Muscle layer of duodenum (tissue), 2 donors: Measurements from ENCODE around the gene DERA.
"Not testable (repeated sequence)": the region's sequence is repeated elsewhere in the genome, so short reads cannot be mapped to it uniquely, and the experiment has no call there.

ENCODE experiments used
- H3K27ac ChIP-seq: one replicate; pipeline ENCODE4 v1.7.0; 2013; ENCODE audit warnings: mild to moderate bottlenecking, low read length
- H3K27me3 ChIP-seq: one replicate; pipeline ENCODE4 v1.7.0; 2013; ENCODE audit warnings: low read depth, mild to moderate bottlenecking, control low read depth, low read length
- H3K36me3 ChIP-seq, 2 donors: one replicate each; pipeline ENCODE4 v1.7.0; 2013; ENCODE audit warnings: low read length in 2 of 2, control low read depth in 1 of 2, mild to moderate bottlenecking in 1 of 2; ENCODE audit not compliant: insufficient read depth in 2 of 2, control insufficient read depth in 1 of 2
- H3K4me1 ChIP-seq, 2 donors: one replicate each; pipeline ENCODE4 v1.7.0; 2013; ENCODE audit warnings: low read length in 2 of 2, mild to moderate bottlenecking in 2 of 2, control low read depth in 1 of 2, moderate library complexity in 1 of 2; ENCODE audit not compliant: insufficient read depth in 2 of 2, control insufficient read depth in 1 of 2
- H3K4me3 ChIP-seq, 2 donors: one replicate each; pipeline ENCODE4 v1.7.0; 2013; ENCODE audit warnings: low read length in 2 of 2, low read depth in 1 of 2, mild to moderate bottlenecking in 1 of 2
- H3K9me3 ChIP-seq, 2 donors: one replicate each; pipeline ENCODE4 v1.7.0; 2013; ENCODE audit warnings: low read length in 2 of 2, control low read depth in 1 of 2, mild to moderate bottlenecking in 1 of 2; ENCODE audit not compliant: control insufficient read depth in 1 of 2
- donor health status: healthy.

The DERA gene

DNA sequence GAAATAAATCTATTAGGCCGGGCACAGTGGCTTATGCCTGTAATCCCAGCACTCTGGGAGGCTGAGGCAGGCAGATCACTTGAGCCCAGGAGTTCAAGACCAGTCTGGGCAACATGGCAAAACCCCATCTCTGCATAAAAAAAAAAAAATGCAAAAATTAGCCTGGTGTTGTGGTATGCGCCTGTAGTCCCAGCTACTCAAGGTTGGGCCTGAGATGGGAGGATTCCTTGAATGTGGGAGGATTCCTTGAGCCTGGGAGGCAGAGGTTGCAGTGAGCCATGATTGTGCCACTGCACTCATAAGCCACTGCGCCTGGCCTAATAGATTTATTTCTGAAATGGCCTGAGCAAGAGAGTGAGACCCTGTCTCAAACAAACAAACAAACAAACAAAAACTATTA is 55.9 kb downstream of the DERA start:
- H3K4me1 ChIP-seq, H3K9me3 ChIP-seq, H3K27ac ChIP-seq, H3K27me3 ChIP-seq, H3K4me3 ChIP-seq: not testable (repeated sequence)
- H3K36me3 ChIP-seq = peaks cover 17 to 43% of the 10 kb centered on the region in 2 donors

DNA sequence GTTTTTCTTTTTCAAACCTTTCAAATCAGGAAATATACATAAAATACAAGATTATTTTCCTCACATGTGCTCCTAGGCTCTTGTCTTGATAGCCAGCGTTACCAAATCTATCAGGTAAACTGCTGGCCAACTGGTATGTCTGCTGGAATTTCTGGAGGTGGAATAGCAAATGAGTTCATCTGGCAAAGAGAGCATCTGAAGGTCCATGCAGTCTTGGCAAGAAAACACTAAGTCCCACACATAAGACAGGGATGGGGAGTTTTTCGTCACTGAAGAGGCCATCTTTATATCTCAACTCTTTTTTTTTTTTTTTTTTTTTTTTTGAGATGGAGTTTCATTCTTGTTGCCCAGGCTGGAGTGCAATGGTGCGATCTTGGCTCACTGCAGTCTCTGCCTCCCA is 60.1 kb downstream of the DERA start:
- Histone ChIP-seq H3K27ac (no peak overlapping the region), H3K36me3 (peaks cover 13 to 24% of the 10 kb centered on the region in 2 donors), H3K27me3 (no peaks in the 10 kb centered on the region), H3K9me3 (no peaks in the 10 kb centered on the region), H3K4me1 (no peaks in the 10 kb centered on the region), H3K4me3 (no peak overlapping the region)

DNA sequence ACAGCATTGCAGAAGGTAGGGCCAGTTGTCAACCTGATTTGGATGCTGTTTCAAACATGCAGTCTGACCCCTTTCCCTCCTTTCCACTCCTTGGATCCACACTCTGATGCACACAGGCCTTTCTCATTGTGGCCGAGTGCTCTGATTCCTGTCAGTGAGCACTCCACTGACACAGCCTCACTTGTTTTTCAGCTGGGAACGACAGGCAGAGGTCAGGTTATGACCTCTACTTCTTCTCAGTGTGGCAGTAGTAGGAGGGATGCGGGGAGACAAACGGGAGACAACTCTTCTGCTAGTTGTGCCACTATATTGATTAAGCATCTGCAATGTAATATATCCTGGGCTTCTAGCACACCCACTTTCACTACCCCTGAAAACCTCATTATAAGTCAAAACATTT is 61.8 kb downstream of the DERA start:
- no peak overlapping the region for H3K4me3 ChIP-seq
- H3K9me3 ChIP-seq = no peaks in the 10 kb centered on the region
- H3K4me1 ChIP-seq = peaks cover 0 to 2% of the 10 kb centered on the region in 2 donors
- no peak overlapping the region for H3K27ac ChIP-seq
- H3K27me3 ChIP-seq = no peaks in the 10 kb centered on the region
- H3K36me3 ChIP-seq = peaks cover 8 to 25% of the 10 kb centered on the region in 2 donors

DNA sequence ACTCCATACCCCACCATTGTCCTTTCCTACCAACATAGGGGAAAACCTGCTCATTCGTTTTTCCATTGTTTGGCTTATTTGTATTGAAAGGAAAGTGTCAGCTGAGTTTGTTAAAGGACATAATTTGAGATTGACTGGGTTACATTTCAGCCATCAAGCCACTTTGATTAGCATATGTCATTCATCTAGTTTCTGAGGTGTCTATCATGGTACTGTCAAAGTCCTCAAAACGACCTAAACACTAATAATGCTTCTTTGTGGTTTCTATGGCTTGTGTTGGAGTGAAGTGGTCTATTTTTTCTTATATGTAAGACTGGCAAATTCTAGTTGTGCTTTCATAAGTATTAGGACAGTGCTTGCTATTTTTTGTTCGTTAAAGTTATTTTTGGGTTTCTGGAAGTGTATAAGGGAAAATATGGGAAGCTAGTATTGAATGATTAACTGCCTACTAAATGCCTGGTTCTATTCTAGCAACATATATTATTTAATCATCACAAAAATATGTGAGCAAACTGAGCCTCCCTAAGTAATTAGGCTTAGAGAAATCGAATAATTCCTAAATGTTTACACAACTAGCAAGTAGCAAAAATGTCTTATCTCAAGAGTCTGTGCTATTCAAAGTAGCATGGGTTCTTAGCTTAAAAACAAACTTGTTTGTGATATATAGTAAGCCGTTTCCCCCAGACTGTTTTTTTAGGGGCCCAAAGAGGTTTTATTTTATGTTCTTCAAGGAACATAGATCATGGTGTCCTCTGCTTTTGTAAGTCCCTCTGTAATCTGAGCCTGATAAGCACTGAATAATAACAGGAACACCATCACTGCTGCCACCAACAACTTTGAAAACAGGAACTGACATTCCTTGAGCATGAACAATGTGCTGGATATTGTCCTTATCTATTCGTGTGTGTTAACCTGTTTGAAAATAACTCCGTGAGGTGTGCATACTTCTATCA is 67.1 kb downstream of the DERA start:
- H3K27ac ChIP-seq = no peak overlapping the region
- no peak overlapping the region for H3K4me3 ChIP-seq

DNA sequence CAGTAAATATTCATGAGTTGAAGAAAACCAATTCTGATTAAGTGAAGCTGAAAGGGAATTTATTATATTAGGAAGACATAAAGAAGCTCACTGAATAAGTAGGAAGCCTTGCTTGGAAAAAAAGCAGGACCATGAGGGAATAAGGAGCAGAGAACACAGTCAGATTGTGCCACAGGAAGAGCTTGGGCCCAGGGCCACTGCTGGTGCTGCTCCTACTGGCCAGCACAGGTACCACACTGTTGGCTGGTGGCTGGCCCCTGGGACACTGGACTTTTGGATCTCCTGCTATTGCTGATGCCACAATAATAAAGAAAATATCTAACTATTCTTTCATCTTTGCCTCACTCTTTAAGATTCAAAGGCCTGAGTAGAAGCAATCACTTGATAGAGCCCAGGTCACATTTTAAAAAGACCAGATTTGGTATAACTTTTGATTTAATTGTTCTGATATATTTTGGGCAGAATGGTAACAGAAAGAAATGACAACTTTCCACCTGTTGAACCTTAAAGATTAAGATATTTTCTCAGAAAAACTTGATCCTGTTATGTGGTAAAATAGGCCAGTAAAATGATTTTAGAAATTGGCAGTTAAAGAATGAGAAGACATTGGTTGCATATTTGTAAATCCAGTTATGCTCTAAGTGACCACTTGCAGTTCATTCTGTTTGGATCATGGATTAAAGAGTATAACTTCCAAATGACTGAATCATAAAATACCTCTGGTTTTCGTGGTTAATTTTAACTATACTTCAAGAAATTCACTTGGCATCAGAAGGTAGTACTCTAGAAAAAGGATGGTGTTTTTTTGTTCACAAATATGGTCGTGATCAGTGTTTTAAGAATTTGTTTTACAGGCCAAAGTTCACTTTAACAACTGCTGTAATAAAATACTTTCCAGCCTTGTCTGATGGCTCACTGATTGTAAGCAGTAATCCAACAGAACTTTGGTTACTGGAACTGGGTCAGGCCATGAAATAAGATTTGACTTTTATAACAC is 68.3 kb downstream of the DERA start:
- Histone ChIP-seq H3K4me3 (no peak overlapping the region), H3K4me1 (peaks cover 0 to 18% of the 10 kb centered on the region in 2 donors), H3K27me3 (no peaks in the 10 kb centered on the region), H3K9me3 (no peaks in the 10 kb centered on the region), H3K36me3 (peaks cover 10 to 26% of the 10 kb centered on the region in 2 donors), H3K27ac (peak overlapping the region; percentile 37)

More for the DNA sequence above, 67.1 kb downstream of the DERA start:
- Histone ChIP-seq H3K9me3 (no peaks in the 10 kb centered on the region), H3K36me3 (peaks cover 4 to 18% of the 10 kb centered on the region in 2 donors), H3K27me3 (no peaks in the 10 kb centered on the region), H3K4me1 (peaks cover 0 to 18% of the 10 kb centered on the region in 2 donors)

DNA sequence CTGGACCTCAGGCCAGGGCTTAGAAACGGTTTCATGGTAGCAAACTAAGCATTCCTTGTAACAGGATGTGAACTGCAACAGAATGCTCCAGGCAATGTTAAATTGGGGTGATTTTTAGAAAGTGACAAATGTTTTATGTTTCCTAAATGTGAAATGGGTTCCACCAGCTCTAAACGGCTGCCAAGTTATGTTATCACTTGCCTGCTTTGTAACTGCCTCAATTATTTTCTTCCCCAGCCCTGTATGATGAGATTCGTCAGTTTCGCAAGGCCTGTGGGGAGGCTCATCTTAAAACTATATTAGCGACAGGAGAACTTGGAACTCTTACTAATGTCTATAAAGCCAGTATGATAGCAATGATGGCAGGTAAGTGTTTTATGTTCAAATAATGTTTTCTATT is 70.9 kb downstream of the DERA start:
- peaks cover 10 to 30% of the 10 kb centered on the region in 2 donors for H3K36me3 ChIP-seq
- no peaks in the 10 kb centered on the region for H3K27me3 ChIP-seq
- H3K4me1 ChIP-seq = peaks cover 0 to 18% of the 10 kb centered on the region in 2 donors
- no peaks in the 10 kb centered on the region for H3K9me3 ChIP-seq
- H3K27ac ChIP-seq = no peak overlapping the region
- H3K4me3 ChIP-seq = no peak overlapping the region

DNA sequence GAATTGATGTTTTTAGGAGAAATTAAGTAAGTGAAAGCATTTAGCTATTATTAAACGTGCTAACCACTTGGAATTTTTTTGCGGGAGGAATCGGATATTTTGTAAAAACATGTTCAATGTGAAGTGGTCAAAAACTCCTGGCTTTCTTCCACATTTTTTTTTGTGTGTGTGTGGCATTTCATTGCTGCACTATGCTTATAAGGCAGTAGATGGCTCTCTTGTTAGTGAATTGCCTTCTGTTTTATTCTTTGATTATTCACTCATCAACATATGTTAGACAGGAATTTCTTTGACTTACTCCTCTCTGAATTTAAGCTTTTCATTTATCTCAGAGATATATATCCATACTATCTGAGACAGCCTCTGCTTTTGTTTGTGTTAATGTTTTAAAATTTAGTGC is 71.3 kb downstream of the DERA start:
- peaks cover 10 to 28% of the 10 kb centered on the region in 2 donors for H3K36me3 ChIP-seq
- H3K27me3 ChIP-seq = no peaks in the 10 kb centered on the region
- no peak overlapping the region for H3K27ac ChIP-seq
- no peak overlapping the region for H3K4me3 ChIP-seq
- peaks cover 0 to 18% of the 10 kb centered on the region in 2 donors for H3K4me1 ChIP-seq
- no peaks in the 10 kb centered on the region for H3K9me3 ChIP-seq

DNA sequence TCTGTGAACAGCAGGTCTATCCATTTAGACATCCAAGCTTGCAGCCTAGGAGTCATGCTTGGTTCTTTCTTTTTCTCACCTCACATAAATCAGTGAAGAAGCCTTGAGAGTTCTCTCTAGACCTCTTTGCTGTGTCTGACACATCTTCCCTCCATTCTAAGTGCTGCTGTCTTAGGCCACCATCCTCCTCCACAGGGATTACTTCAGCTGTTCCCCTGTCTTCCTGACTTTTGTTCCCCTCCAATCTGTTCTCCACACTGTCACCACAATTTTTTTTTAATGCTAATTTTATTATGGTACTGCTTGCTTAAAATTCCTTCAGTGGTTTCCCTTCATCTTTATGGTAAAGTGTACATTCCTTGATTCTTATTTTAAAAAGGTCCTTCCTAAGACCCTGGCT is 71.8 kb downstream of the DERA start:
- H3K9me3 ChIP-seq = no peaks in the 10 kb centered on the region
- H3K27ac ChIP-seq = no peak overlapping the region
- peaks cover 10 to 32% of the 10 kb centered on the region in 2 donors for H3K36me3 ChIP-seq
- no peaks in the 10 kb centered on the region for H3K27me3 ChIP-seq
- peaks cover 0 to 16% of the 10 kb centered on the region in 2 donors for H3K4me1 ChIP-seq
- no peak overlapping the region for H3K4me3 ChIP-seq

DNA sequence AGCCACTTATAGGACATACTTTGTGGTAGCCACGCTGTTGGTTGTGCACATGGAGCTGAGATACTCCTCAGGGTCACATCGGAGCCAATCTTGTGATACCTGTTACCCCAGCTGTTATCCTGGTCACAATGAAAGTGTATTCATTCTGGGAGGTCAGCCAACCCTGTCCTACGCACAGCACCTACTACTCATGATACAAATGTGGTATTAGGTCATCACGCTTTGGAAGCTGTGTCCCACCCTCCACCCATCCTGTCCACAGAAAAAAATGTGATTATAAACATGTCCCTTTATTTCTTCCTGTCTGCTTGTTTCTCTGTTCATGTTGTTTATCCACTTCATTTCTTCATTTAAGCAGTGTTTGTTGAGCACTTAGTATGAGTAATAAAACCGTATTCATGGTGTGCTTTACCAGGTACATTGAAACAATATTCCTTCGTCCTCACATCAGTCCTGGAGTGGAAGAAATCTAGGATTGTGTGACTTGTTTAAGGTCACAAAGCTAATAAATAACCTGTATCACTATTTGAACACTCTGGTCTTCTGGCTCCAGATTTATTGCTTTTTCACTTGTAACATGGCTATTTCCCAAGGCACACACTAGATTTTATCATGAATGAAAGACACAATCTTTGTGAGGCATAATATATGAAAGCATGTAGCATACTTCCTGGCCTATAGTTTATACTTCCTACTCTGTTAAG is 73.1 kb downstream of the DERA start:
- Histone ChIP-seq H3K4me3 (no peak overlapping the region), H3K27me3 (no peaks in the 10 kb centered on the region), H3K4me1 (peaks cover 0 to 6% of the 10 kb centered on the region in 2 donors), H3K27ac (no peak overlapping the region), H3K36me3 (peaks cover 10 to 45% of the 10 kb centered on the region in 2 donors), H3K9me3 (no peaks in the 10 kb centered on the region)

DNA sequence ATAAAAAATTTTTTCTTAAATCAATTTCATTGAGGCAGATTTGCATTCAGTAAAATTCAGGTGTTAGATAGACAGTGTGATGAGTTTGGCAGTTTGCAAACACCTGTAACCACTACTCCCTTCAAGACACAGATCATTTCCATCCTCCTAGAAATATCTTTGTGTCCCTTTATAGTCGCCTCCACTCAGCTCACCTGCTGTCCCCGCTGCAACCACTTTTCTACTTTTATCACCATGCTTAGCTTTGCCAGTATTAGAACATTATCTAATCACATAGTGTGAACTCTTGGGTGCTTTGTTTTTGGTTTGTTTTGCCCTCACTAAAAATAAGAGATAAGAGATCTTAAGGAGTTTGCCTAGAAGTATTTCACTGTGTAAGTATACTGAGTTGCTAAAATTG is 73.8 kb downstream of the DERA start:
- Histone ChIP-seq H3K9me3 (no peaks in the 10 kb centered on the region), H3K36me3 (peaks cover 10 to 45% of the 10 kb centered on the region in 2 donors), H3K27ac (no peak overlapping the region), H3K27me3 (no peaks in the 10 kb centered on the region), H3K4me1 (peaks cover 0 to 6% of the 10 kb centered on the region in 2 donors), H3K4me3 (no peak overlapping the region)
